M059J (cell line): ENCODE results near the gene SNAPC2. TPM values are rescaled to one million over a fixed set of nuclear protein-coding genes. Genes with fewer than 3 reads are reported as not detected.
"Not testable (repeated sequence)": the region's sequence is repeated elsewhere in the genome, so short reads cannot be mapped to it uniquely, and the experiment has no call there.

ENCODE experiments used
- DNase-seq: peaks from one replicate; pipeline ENCODE4 v3.0.0-alpha.2; 2012; ENCODE audit warnings: low read depth
- total RNA-seq: library from RNA; depleted of rRNA; stranded (reverse); fragments of >200 nt; shearing (Covaris generic); gene quantifications from 2 replicates; pipeline ENCODE4 v1.2.3, GENCODE V29; 2014

The SNAPC2 gene
- total RNA-seq, 1 experiment from 2014 or later: 16.0 TPM

DNA sequence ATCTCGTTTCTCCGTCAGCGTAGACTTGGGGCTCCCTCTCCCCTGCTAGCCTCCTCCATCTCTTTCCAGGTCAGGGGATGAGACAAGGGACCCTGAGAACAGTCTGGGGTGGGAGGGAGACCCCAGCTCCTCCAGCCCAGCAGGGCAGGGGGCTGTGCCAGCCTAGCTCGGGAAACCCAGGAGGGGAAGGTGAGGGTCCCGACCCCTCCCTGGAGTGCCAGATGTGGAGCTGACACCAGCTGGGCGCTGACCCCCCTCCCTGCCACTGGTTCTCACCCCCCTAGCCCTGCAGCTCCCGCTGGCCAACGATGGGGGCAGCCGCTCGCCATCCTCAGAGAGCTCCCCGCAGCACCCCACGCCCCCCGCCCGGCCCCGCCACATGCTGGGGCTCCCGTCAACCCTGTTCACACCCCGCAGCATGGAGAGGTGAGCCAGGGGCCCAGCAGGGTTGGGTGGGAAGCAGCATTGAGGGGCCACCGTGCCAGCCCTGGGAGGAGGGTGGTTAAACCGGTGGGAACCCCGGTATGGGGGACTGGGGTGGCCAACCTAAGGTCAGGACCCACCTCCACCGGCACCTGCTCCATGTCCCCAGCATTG lies 10.6 kb upstream of the SNAPC2 start:
- no peak for DNase-seq

DNA sequence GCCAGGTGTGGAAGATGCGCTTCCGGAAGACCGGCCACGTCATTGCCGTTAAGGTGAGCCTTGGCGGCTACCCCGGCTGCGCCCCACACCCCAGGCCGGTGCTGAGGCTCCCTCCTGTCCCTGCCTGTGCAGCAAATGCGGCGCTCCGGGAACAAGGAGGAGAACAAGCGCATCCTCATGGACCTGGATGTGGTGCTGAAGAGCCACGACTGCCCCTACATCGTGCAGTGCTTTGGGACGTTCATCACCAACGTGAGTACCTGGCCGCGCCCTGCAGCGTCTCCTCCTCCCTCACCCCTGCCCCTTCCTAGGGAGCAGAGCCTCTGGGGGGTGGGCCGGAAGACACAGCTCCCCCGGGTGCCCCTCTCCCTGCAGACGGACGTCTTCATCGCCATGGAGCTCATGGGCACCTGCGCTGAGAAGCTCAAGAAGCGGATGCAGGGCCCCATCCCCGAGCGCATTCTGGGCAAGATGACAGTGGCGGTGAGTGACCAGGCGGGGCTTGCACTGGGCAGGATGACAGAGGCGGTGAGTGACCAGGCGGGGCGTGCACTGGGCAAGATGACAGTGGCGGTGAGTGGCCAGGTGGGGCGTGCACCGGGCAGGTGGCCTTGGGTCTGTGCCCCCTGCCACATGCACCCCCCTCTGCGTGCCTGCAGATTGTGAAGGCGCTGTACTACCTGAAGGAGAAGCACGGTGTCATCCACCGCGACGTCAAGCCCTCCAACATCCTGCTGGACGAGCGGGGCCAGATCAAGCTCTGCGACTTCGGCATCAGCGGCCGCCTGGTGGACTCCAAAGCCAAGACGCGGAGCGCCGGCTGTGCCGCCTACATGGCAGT lies 9.6 kb upstream of the SNAPC2 start:
- no peak for DNase-seq

DNA sequence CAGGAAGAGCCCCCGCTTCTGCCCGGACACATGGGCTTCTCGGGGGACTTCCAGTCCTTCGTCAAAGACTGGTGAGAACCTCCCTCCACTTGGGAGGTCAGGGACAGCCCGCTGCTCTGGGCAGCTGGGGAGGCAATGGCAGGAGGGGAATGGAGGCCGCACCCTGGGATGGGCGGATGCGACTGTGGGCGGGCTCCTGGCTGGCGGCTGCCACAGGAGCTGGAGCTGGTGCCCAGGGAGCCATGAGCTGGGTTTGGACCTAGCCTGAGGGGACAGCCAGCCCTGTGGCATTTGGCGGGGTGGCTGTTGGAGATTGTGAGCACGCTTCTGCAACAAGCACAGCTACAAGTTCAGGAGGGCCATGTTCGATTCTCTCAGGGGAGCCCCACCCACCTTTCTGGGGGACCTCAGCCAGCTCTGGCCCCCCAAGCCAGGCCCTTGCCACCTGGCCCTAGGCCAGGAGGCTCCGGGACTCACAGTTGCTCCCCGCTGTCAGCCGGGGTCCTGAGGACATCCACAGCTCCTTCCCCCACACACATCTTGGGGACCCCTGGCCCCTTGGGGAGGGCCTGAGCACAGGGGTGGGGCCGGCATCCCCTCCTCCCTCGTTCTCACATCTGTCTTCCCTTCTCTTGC lies 8.5 kb upstream of the SNAPC2 start:
- no peak for DNase-seq

DNA sequence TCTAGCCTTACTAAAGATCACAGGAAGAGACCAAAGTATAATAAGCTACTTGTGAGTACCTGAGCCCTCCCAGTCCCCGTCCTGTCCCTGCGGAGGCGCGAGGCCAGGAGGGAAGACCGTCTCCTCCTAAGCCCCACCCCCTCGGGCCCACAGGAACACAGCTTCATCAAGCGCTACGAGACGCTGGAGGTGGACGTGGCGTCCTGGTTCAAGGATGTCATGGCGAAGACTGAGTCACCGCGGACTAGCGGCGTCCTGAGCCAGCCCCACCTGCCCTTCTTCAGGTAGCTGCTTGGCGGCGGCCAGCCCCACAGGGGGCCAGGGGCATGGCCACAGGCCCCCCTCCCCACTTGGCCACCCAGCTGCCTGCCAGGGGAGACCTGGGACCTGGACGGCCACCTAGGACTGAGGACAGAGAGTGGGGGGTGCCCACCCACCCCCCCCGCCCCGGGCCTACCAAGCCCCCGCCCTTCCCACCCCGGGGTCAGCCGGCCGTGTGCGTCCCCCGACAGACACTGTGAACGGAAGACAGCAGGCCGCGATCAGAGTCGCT lies 7.9 kb upstream of the SNAPC2 start:
- DNase-seq: no peak

DNA sequence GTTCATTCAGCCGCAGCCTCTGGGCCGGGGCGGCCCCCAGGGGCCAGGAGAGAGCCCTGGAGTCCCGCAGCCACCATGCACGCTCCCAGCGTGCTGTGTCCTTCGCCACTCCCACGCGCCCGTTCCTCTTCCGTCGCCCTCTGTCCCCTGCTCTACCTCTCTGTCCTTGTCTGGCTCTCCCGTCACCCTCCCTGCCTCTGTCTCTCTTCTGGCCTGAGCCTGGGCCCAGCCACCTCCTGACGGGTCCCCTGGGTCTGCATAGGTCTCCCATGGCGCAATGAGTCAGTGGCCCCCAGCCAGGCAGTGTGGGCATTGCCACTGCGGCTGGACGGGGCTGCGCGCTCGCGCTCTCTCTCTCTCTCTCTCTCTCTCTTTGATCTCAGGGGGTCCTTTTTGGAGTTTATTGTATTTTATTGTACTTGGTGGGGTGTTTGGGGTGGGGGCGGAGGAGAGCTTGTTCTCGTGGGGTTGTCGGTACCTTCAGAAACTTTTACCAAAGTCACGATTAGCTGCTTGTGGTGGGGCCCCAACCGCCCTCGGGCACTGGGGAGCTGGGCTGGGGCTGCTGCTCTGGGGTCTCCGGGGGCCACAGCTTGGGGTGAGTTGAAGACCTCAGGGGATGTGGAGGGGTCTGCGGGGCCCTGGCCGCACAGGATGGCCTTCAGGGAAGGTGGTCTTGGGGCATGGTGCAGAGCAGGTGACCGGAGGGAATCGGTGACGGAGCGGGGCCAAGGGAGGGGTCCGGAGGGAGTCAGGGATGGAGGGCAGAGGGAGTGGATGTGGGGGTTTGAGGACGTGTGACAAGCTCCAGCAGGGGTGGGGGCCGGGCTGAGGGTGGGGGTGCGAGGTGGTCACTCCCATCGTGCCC lies 7.2 kb upstream of the SNAPC2 start:
- DNase-seq: no peak

DNA sequence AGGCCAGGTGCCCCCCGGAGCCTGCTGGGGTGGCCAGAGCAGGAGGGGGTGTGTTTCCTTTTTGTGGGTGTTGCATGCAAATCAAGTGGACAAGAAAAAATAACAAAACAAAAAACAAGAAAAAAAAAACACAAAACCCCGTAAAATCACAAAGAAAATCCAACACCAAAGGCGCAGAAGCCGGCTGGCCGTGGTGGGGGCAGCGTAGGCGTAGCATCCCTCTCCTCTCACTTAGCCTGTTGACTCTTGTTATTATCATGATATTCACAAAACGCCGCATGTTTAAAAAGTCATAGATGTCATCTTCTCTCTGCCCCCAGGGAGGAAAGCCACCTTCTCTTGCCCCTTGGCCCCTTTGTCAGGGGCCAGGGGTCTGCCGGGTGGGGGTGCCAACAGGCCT lies 6.5 kb upstream of the SNAPC2 start:
- no peak for DNase-seq

DNA sequence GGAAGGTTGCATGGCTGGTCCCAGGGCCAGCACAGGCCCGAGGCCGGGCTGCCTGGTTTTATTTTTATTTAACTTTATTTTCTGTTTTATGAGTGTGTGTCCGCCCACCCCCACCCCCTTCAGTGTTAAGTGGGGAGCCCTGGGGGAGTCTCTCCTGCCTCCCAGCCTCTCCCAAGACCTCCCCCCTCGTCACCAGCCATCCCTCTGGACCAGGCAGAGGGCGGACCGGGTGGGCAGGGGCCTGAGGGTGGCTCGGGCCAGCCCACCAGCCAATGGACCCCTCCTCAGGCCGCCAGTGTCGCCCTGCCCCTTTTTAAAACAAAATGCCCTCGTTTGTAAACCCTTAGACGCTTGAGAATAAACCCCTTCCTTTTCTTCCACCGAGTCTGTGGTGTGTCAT lies 6.0 kb upstream of the SNAPC2 start:
- DNase-seq: no peak

DNA sequence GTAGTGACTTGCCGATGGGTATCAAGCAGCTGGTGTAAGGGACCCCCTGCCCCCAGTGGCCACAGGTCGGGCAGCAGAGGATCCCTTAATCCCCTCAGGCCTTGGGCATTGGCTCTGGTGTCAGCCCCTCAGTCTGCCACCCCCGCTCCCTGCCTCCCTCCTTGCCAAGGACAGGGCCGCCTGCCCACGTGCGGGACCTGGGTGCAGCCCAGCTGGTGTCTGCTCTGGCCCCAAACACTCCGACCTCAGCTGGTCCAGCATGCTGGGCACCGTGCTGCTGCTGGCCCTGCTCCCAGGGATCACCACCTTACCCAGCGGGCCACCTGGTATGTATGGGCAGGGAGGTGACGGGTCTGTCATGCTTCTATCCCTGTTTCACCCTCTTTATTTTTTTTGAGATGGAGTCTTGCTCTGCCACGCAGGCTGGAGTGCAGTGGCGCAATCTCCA lies 5.5 kb upstream of the SNAPC2 start, which contains the start of gene TGFBR3L:
Gene TGFBR3L, plus strand, starts transcription at position 233 of the 448 bp plus-strand sequence.
- no peak for DNase-seq

DNA sequence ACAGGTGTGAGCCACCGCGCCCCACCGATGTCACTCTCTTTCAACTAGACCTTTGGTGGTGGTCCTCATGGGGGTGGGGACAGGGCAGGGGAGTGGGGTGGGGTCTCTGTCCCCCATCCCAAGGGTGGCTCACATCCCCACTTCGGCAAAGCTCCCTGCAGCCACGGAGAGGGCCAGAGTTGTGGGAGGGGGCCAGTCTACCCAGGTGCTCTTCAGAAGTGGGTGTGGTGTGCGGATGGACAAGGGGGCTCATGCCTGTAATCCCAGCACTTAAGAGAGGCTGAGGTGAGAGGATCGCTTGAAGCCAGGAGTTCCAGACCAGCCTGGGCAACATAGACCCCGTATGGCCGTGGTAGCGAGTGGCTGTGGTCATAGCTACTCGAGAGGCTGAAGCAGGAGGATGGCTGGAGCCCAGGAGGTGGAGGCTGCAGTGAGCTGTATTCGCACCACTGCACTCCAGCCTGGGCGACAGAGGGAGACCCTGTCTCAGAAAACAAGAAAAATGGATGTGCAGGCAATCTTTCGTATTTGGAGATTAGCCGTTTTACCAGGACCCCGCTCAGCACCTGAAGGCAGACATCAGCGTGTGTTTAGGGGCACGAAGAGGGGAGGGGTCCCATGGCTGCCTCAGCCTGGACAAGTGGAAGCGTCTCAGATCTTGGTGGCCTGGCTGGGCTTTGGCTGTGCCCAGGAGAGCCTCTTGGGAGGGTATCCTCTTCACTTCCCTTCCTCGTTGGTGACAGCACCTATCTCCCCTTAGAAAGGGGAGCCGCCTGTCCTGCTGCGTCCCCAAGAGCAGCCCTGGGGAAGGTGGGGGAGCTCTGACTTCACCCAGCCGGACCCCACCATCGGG lies 4.7 kb upstream of the SNAPC2 start:
- DNase-seq: no peak

DNA sequence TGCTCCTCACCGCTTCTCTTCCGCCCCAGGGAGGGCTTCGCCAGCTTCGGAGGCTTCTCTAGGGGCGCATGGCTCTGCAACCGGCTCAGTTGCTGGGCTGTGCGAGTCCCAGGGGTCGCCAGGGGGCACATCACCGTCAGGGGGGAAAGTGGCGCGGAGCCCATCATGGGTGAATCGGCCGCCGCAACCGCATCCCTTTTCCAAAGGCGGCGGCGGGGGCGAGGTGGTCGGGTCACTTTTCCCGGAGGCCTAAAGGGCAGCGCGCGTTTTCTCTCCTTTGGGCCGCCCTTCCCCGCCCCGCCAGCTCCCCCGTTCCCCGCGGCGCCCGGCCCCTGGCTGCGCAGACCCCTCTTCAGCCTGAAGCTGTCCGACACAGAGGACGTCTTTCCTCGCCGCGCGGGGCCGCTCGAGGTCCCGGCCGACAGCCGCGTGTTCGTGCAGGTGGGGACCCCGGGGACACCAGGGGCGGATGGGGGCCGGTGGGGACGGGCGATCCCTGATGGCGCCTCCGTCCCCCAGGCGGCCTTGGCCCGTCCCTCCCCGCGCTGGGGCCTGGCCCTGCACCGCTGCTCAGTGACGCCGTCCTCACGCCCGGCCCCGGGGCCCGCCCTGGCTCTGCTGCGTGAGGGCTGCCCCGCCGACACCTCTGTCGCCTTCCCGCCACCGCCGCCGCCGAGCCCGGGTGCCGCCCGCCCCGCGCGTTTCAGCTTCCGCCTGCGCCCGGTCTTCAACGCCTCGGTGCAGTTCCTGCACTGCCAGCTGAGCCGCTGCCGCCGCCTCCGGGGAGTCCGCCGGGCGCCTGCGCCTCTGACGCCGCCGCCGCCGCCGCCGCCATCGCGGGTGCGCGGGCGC lies 3.8 kb upstream of the SNAPC2 start:
- DNase-seq: no peak

DNA sequence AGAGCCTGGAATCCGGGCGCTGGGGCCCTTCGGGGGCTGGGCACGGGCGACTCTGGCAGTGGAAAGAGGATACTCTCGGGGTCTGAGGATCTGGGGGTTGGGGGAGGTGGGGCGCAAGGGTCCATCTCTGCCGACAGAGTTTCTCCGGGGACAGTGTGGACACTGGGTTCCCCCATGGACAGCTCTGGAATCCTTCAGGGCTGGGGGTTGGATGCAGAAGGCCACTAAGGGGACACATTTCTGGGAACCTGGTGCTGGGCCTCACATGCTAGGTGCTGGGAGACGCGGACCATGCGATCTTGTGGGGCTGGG lies 3.2 kb upstream of the SNAPC2 start:
- DNase-seq: no peak

DNA sequence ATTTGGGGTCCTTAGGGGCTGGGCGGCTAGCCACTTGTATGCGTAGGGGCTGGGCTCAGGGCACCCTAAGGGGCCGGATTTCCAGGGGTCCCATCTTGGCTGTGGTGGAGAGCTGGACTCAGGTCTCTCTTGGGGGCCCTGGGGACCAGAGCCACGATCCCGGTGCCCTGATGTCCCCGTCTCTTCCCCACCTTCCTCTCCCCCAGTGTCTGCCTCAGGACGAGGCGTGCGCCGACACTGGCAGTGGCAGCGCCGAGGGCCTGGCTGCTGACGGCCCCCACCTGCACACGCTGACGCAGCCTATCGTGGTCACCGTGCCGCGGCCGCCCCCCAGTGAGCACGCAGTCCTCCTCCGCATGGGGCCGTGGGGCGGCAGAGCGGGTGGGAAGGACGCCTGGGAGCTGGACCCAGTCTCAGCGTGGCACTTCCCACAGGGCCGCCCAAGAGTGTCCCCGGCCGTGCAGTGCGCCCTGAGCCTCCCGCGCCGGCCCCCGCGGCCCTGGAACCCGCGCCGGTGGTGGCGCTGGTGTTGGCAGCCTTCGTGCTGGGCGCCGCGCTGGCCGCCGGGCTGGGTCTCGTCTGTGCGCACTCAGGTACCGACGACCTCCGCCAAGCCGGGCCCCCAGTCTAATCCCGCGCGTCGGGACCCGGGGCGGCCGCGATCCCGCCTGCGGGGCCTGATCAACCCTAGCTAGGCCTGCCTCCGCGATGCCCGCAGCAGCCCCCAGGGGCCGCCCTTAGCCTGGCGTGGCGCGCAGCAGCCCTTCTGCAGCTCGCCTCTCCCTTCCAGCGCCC lies 2.7 kb upstream of the SNAPC2 start:
- peak; percentile 58 for DNase-seq

DNA sequence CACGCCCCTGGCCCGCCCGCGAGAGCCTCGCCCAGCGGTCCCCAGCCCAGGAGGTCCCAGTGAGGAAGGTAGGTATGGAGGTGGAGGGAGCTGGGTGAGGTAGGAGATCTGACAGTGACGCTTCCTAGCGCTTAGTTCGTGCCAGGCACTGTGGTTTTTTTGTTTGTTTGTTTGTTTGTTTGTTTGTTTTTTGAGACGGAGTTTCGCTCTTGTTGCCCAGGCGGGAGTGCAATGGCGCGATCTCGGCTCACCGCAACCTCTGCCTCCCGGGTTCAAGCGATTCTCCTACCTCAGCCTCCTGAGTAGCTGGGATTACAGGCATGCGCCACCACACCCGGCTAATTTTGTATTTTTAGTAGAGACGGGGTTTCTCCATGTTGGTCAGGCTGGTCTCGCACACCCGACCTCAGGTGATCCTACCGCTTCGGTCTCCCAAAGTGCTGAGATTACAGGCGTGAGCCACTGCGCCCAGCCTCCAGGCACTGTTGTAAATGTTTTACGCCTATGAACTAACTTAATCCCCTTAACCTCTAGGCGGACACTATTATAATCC lies 2.0 kb upstream of the SNAPC2 start:
- DNase-seq: not testable (repeated sequence)

DNA sequence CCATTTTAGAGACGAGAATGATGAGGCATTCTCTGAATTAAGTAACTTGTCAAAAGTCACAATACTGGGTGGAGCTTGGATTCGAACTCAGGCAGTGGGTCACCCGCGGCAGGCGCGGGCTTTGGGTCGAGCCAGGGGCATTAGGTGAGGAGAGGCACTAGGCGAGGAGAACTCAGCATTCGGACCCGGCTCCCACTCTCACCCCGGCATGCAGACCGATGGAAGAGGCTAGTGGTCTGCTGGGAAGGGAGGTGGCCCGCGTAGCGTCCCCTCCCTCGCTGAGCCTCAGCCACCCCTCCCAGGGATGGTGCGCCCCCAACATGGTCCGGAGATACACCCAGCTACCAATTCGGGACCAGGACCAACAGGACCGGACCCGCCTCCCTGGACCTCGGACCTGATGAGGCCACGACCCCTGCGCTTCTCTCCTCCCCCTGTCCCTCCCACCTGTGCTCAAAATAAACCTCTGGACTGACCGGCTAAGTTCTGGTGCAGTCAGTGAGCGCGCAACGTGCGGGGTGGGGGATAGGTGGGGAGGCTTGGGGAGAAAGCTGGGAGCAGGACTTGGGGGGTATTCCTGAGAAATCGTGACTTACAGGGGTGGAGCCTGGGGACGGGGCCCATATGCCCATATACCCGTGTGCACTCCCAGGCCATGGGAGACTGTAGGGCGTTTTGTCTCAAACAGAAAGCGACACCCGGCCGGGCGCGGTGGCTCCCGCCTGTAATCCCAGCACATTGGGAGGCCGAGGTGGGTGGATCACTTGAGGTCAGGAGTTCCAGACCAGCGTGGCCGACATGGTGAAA lies 1.3 kb upstream of the SNAPC2 start:
- no peak for DNase-seq

DNA sequence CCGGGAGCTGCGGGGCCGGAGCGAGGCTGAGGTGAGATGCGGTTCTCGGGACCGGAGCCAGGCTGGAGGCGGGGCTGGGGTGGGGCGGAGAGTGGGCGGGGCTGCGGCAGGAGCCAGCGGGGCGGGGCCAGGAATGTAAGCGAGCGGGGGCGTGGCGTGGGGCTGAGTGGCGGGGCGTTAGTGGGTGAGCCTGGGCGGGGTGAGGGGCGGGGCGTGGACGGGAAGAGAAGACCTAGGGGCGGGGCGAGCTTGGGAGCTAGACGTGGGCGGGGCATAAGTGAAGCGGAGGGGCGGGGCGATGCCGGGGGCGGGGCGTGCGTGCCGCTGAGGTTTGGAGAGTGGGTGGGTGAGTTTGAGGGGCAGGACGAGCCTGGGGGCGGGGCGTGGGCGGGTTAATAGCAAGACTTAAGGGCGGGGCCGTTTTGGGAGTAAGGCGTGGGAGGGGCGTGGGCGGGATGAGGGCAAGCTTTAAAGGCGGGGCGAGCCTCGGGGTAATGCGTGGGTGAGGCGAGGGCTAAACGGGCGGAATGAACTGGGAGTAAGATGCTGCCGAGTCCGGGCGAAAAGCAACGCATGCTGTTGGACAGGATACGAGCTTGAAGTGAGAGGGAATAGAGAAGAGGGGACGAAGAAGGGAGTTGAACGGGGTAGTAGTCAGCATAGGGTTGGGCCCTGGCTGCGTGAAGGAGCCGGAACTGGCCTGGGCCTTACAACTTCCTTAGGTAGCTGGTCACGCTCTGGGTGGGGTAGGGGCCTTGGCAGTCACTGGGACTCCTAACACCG lies 572 bp downstream of the SNAPC2 start:
- peak; percentile 92 for DNase-seq

DNA sequence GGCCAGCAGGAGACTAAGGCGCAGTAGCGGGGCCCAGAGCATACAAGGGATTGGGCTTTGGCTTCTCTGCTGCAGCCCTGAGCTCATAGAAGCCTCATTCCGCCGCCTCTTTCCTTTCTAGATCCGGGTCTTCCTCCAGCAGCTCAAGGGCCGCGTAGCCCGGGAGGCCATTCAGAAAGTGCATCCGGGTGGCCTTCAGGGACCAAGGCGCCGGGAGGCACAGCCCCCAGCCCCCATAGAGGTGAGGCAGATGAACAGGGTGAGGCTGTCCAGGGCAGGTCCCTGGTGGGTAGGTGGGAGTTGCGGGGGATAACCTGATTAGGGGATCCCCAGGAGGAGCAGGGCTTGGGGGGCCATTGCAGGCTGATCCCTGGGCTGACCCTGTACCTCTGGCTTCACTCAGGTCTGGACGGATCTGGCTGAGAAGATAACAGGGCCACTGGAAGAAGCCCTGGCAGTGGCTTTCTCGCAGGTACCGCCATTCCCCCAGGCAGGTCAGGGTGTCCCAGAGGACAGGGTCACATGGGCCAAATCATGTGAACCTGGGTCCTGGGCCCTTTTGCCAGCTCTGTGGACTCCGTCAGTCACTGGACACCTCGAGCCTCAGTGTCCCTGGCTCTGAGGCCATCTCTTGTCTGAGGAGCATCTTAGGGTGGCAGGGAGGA lies 1.3 kb downstream of the SNAPC2 start:
- DNase-seq: no peak
